ENCODE measurements around the gene ADI1.
A peak's percentile ranks its signal among the peaks of the same experiment; 100 is the strongest.
"Not testable (repeated sequence)": the region's sequence is repeated elsewhere in the genome, so short reads cannot be mapped to it uniquely, and the experiment has no call there.

The ADI1 gene

DNA sequence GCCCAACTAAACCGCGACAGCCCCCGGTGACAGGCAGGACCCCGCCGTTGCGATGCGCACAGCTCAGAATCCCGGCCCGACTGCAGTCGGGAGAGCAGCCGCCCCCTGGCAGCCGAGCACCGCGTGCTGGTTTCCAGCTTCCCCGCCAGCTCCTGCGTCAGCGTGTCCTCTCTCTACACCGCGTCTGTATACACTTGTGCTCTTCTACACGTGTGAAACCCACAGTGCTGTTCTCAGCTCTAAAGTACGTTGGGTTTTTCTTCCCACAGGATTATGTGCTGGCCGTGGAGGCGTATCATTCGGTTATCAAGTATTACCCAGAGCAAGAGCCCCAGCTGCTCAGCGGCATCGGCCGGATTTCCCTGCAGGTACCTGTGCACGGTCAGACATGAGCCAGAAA lies 54.0 kb downstream of the ADI1 start:
- FAIRE-seq = no peak
- no peak for DNase-seq (ENCODE audit: insufficient read length, low spot score)

DNA sequence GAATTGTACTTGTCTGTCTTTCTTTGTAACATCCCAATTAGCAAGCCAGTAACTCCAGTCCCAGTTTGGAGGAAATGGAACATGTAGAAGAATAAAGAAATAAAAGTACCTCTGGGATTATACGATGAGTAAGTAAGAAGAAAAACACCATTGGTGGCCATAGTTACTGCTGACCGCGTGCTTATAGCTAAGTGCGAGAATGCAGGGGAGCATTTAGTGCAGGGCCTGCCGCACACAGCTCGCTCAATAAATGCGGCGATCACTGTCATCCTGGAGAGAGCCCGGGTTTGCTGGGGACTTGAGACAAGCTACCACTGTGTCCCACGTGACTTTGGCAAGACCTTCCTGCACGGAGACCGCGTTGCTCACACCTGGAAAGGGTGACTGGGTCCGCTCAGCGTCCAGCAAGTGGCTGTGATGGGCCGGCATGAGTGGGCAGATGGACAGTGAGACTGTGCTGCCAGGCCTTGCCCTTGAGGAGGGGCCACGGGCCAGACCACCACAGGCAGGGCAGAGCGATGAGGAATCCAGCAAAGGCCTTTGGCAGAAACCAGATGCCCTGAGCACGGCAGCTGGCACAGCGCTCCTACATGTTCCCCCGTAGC lies 54.8 kb downstream of the ADI1 start:
- DNase-seq (ENCODE audit: insufficient read length, low spot score) (no peak), FAIRE-seq (no peak)

DNA sequence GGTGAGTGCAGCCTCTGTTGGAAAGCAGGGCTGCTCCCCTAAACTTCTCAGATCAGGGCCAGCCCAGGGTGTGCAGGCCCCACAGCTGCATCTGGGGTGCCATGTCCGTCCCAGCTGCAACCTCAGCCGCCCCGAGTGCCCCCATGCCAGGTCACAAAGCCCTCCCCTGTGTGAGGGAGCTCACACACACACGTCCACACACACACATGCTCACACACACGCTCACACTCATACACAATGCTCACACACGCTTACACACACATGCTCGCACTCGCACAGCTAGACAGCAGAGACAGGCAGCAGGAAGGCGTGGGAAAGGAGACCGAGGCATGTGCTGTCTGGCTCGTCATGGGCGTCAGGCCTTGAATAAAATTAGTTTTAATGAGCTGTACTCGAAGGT lies 55.4 kb downstream of the ADI1 start:
- no peak for DNase-seq (ENCODE audit: insufficient read length, low spot score)
- FAIRE-seq = peak; percentile 52

DNA sequence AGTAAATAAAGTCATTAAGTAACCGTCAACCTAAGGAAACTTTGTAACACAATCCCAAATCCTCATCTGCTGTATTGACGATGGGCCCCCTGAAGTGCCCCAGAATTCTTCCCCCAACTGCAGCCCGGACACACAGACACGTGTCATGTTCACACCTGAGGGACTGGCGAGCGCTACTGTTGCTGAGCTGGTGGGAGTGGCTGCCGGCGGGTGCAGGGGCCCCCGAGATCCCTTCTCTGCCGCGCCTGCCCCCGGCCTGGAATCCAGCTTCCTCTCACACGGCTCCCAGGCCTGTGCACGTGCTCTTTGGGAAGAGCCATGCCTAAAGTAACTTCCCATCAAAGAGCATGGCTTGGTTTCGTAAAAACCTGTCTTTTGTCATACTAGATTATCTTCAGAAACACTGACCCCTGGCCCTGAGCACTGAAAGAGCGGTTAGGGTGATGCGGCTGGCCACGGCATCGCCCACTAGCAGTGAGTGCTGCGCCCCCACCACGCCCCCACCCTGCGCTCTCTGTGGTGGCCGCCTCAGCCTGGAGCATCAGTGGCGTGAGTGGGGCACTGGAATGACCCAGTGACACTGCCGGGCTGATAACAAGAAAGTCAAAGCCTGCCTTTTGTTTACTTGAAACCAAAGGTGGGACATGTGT lies 56.0 kb downstream of the ADI1 start:
- no peak for FAIRE-seq
- no peak for DNase-seq (ENCODE audit: insufficient read length, low spot score)

DNA sequence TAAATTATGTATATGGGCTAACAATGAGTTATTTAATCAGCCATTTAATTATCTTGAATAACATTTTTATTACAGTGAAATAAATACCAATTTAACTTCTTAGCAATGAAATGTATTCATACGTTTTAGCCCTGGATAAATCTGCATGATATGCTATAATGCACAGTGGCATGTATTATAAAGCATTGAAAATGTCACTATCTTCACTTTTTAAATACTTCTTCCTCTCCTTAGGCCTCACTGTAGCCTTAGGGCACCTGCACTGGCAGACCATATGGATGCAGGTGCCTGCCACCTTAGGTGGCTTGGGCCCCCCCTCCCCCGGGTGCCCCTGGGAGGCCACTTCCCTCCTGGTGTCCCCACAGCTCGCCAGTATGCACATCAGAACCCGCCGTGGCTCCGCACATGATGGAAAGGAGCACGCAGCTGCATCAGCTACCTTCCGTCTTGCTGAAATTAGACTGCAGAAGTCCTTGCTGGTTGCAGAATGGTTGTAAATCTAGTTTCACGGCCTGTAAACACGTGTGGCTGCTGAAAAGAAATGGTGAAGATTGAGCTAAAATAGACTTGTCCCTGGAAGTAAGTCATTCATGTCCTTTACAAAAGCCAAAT lies 56.7 kb downstream of the ADI1 start:
- FAIRE-seq (peak; percentile 23), DNase-seq (ENCODE audit: insufficient read length, low spot score) (no peak)

DNA sequence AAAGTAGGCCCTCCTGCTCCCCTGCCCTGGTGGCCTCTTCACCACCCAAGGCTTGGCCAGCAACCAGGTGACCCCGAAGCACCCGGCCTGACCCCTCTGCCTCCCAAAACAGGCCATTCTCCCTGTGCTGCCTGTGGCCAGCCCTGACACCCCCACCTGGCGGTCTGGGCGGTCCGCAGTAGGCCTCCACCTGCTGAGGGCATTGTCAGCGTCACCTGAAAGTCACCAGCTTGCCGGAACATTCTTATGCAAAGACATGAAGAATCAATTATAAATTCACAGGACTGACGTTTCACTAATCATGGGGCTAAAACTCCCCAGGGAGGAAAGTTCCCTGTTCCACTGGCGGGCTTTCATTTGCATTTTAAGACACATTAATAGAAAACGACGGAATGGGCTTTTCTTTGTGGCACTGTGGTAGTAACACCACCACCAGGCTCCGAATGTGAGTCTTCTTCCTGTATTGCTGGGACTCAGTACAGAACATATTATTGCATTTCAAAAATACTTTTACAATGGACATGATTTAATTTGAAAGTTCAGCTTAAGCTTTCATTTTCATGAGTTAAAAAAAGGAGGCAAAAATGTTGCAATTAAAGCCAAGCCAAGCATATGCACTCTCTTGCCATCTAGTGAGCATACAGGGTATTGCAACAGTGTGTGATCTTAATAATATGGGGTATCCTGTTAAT lies 57.4 kb downstream of the ADI1 start:
- DNase-seq (ENCODE audit: insufficient read length, low spot score) = peak; percentile 69
- peak; percentile 36 for FAIRE-seq

DNA sequence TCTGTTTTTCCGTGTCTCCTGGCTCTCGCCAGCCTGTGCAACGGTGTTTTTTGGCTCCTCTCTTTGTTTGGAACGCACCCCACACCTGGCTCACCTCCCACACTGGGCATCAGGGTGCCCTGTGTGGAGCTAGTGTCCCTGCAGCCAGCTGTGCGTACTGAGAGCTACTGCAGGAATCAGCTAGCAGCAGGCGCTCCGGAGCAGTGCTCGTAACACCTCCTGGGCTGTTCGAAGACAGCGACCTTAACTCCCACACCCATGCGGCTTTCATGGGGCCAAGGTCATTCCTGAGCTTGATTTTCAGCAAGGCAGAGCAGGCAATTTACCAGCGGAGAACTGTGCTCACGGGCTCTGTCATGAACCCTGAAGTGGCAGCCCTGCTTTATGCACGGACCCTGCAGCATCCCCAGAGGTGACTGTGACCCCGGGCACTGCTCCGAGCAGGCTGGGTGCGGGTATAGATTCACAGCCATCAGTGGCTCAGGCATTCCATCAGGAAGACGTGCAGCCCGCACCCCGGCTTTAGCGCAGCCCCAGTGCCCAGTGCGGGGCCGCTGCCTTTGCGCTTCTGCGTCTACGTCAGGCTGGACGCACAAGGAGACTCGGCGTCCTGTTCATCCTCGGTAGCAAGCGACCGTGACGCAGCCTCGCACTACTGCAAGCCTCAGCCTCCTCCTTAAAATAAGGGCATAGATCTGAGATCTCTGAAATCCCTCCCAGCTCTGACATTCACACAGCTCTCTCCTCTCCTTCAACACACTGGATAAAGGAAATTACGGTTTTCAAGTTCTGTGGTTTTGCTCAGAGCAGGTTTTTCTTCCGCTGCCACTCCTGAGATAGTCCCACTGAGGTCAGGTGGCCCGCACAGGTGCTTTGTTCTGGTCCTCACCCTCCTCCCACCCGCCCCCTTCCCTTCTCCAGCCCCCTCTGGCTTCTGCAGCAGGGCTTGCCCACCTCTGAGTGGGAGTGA lies 58.2 kb downstream of the ADI1 start:
- no peak for FAIRE-seq
- no peak for DNase-seq (ENCODE audit: insufficient read length, low spot score)

DNA sequence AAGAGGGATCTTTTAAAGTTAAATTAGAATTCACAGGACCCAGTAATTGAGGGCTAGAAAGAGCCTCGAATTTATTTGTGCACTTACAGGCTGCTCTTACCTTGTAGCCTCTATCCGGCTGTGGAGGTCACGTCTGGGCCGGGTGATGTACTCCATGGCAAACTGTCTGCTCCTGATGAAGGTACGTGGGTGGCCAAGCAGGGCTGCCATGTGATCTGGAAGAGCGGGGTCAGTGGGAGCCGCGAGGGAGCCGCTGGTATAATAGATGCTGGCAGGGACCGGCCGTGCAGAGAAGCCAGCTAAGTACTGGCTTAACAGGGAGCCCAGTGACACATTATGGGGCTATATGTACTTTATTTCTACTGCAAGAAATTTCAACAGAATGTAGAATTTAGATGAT lies 59.2 kb downstream of the ADI1 start:
- FAIRE-seq (no peak), DNase-seq (ENCODE audit: insufficient read length, low spot score) (no peak)

DNA sequence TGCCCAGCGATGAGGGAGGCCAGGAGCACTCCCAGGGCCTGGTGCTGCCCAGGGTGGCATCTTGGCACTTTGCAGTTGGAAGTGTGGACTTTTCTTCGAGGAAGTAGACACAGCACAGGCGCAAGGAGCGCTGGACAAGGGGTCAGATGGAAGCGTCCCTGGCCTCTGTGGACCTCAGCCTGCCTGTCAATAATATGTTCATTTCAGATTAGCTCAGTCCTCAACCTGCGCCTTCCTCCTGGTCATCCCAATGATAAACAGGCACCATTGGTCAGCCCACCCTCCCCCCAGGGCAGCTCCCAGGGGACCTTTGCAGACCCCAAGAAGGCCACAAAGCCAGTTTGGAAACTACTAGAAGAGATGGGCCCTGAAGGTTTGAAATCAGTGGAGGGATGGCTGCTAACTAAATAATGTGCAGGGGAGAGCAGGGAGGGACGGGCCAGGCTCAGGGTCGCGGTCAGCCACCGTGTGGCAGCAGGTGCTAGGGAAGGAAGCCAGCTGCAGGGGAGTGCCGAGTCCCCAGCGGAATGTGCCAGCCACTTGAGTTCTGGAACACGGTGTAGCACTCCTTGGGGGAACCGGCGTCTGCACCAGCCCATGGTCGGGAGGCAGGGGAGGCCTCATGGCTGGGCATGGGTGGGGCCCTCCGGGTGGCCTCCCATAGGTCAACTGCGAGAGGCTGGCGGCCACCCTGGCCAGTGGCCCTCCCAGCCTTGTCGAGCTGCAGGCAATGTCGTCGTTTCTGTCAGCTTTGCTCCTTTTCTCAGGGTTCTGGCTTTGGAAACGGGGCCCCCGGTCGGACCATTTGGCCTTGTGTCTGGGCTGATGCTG lies 59.9 kb downstream of the ADI1 start:
- no peak for DNase-seq (ENCODE audit: insufficient read length, low spot score)
- no peak for FAIRE-seq

DNA sequence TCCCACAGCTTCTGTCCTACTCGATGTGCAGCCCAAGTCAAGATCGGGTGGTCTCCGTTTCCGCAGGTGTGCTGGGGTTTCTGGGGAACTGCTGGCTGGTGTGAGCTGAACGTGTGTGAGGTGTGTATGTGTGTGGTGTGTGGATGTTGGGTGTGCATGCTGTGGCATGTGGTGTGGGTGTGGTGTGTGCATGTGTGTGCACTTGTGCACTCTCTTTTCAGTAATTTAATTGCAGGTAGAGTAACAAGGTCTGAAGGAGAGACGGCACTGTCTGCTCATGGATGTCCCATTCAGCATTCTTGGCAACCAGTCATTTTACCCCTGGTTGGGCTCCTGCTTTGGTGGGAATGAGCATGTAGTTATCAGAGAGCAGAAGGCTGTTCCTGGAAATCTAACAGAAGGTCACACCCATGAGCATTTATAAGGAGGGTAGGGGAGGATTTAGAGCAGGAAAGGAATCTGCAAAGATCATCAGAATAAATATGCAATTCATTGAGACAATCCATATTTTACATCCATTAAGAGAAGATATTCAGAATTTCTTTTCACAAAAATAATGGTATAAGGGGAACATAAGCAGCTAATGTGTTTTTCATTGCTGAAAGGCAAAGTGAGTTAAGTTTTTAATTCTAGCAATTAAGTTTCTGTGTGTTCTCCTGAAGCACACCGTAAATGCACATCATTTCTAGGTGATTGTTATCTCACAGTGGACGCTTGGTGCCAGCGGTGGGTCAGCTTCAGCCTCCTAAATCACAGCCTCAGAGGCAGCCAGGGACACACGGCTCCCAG lies 60.7 kb downstream of the ADI1 start:
- no peak for DNase-seq (ENCODE audit: insufficient read length, low spot score)

DNA sequence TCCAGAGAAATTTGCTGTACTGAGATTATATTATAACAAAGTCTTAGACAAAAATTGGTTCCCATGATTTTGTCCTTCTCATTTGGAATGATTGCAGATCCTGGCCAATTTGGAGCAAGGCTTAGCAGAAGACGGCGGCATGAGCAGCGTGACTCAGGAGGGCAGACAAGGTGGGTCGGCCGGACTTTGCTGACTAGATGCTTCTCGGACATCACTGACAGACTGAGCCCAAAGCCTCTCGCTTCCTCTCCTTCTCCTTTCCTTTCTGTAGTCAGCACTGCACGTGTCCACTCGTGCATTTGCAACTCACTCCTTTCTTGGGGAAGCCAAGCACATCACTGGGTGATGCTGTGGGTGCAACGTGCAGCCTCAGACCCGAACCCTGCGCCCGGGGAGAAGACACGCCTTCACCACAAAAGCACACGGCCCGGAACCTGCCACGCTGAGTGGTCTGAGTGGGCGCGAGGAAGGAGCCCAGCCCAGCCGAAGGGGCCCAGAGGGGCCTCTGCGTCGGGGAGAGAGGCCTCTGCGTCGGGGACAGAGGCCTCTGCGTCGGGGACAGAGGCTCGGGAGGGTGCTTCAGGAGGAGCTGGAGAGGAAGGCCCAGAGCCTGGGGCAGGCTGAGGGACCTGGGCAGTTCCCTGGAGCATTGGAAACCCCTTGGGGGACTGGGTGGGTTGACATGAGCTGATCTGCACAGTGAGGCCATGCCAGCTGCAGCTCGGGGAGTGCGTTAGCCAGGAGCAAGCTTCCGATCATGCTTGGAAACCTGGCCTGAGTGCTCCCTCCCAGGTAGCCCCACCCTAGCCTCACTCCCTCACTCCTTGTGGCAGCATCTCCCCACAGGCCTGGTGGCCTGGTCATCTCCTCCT lies 61.6 kb downstream of the ADI1 start:
- FAIRE-seq = no peak
- no peak for DNase-seq (ENCODE audit: insufficient read length, low spot score)

More for the DNA sequence above, 60.7 kb downstream of the ADI1 start:
- peak; percentile 86 for FAIRE-seq

DNA sequence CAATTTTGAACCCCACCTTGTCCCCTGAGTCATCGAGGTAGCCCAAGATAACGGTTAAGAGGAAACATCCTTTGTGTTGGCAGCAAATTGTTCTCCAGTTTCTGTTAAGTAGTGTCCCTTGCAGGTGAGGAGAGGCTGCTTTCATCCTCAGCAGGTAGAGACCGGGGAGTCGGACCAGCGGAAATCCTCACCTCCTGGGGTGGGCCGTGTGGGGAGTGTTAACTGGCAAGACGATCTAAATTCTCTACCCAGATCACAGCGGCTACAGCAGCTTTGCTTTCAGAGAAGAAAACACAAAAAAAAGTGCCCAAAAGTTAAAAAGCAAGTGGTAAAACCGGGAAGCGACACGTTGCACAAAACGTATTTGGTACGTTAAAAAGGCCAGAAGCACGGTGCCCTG lies 63.2 kb downstream of the ADI1 start:
- no peak for FAIRE-seq

DNA sequence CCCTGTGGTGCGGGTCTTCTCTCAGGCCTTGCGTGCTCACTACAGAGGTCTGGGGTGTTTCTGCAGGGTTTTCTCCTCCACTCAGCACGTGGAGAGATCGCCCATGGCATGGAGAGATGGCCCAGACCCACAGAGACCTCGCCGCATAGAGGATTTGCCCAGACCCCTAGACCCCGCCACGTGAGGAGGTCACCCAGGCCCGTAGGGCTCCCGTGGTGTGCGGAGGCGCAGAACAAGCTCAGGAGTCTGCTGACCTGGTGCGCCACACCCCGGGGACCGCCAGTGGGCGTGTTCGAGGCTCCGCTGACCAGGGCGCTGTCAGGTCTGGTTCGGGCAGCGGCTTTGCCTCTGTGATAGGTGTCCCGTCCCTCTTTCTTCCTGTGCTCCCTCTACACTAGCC lies 64.5 kb downstream of the ADI1 start:
- FAIRE-seq (no peak), DNase-seq (ENCODE audit: insufficient read length, low spot score) (no peak)

More for the DNA sequence above, 63.2 kb downstream of the ADI1 start:
- DNase-seq (ENCODE audit: insufficient read length, low spot score) = no peak

DNA sequence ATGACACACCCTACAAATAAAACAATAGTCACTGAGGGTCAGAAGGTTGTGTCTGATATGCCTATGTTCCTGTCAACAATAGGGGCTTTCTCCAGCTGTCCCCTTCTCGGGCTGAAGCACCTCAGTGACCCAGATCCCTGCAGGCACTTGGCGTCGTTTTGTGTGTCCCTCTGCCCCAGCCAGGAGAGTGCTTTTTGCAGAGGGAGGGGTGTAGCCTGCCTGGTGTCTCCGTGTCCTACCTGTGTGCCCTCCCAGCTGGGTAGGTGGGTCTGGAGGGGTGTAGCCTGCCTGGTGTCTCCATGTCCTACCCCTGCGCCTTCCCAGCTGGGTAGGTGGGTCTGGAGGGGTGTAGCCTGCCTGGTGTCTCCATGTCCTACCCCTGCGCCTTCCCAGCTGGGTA lies 65.3 kb downstream of the ADI1 start:
- peak; percentile 58 for FAIRE-seq
- DNase-seq (ENCODE audit: insufficient read length, low spot score) = not testable (repeated sequence)

DNA sequence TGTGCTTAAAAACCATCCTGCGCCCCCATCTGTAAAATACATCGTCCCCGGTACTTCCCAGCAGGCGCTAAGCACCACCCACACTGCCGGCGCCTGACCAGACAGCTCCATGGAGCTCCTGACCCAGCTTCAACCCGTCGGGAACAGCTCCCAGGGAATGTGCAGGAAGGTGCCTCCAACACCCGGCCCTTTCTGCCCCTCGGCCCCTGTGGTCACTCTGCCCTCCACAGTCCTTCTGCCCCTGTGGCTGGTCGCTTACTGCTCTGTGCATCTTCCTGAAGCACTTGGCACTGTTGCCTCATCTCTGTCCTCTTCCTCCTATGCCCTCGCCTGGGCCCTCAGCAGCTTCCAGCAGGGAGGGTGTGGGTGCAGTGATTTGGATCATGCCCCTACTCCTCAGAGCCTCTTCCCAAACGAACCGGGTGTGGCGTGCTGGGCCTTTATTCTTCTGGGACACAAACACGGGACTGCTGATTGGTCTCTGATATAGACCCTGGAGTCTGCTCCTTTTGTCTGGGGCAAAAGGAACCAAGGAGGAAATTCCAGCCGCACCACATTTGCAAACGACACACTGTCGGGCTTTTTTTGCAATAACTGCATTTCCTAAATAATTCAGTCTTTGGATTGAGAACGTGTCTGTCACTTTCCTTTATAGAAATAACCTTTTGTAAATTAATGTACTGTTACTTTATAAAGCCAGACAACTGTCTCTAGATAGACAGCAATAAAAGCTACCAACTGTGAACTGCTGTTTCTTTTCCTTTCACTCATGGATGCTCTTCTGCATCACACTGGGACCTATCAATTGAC lies 65.9 kb downstream of the ADI1 start:
- DNase-seq (ENCODE audit: insufficient read length, low spot score) = no peak
- FAIRE-seq = no peak

DNA sequence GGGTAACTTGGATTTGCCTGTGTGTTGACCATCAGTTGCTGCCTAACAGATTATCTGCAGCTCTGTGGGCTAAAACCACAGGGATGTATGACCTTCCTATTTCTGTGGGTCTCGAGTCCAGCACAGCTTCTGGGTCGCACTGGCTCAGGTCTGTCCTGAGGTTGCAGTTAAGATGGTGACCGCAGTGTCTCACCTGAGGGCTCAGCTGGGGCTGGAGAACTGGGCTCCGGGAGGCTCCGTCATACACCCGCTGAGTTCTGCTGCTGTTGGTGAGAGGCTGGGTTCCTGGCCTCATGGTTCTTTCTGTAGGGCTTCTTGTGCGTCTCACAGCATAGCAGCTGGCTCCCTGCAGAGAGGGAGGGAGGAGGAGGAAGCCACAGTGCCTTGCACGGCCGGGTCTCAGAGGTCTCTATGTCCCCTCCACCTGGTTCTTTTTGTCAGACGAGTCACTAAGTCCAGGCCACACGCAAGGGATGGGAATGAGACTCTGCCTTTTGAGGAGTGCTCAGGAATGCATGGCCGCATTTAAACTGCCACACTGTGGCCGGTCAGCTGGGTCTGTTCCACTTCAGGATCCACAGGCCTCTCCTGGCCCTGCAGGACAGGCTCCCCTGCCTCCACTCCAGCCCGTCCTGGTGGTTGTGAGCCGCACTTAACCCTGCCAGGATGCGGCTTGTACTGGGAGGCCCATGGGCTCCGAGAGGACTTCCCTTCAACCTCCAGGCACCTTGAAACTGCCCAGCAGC lies 67.2 kb downstream of the ADI1 start:
- DNase-seq (ENCODE audit: insufficient read length, low spot score) (no peak), FAIRE-seq (no peak)
